PFSK-1 (cell line): ENCODE measurements around the gene MYO1D.

Experiments used
- POLR2AphosphoS5 ChIP-seq: IDR thresholded peaks from 2 replicates; pipeline ENCODE4 v1.6.1; 2012; ENCODE audit warnings: low read depth, mild to moderate bottlenecking, control low read depth, low read length, moderate library complexity
- REST ChIP-seq, 2 experiments: IDR thresholded peaks; 2 replicates each; pipeline versions ENCODE4 v1.6.1 to v1.8.0; 2011 to 2012; ENCODE audit warnings: low read depth in 2 of 2, low read length in 2 of 2, control low read depth in 1 of 2, inconsistent platforms in 1 of 2, mild to moderate bottlenecking in 1 of 2, moderate library complexity in 1 of 2; ENCODE audit not compliant: insufficient read depth in 1 of 2

GRCh38 chr17:32458371-32458770, 418.6 kb downstream of the MYO1D start:
- no peak for TF ChIP-seq POLR2AphosphoS5
- no peak for TF ChIP-seq REST (IDR thresholded peaks at IDR 0.05; ENCODE audit: insufficient read depth in 1 of 2, low read depth in 2 of 2, low read length in 2 of 2)
